Hepatocyte (in vitro differentiated cells): ENCODE data around the gene SAA4. TPM values are rescaled to one million over a fixed set of nuclear protein-coding genes. Genes with fewer than 3 reads are reported as not detected.

Experiments
- DNase-seq: peaks from one replicate; pipeline ENCODE4 v3.0.0-alpha.2; 2016; ENCODE audit warnings: low spot score
- H2AFZ ChIP-seq: fragments of 200-600 bp; sonication (generic); 2 replicates; pipeline ENCODE4 v1.6.0; 2016; ENCODE audit warnings: antibody characterized with exemption, mild to moderate bottlenecking
- H3K27ac ChIP-seq: fragments of 200-600 bp; sonication (generic); 2 replicates; pipeline ENCODE4 v1.5.1; 2016; ENCODE audit warnings: mild to moderate bottlenecking
- H3K27me3 ChIP-seq: fragments of 200-600 bp; sonication (generic); 2 replicates; pipeline ENCODE4 v1.6.1; 2016
- H3K36me3 ChIP-seq: fragments of 200-600 bp; sonication (generic); replicated peaks from 2 replicates; pipeline ENCODE4 v1.5.1; 2016; ENCODE audit warnings: low read depth; ENCODE audit not compliant: insufficient read depth
- H3K4me1 ChIP-seq: fragments of 200-600 bp; sonication (generic); 2 replicates; pipeline ENCODE4 v1.5.1; 2016; ENCODE audit warnings: mild to moderate bottlenecking, moderate library complexity; ENCODE audit not compliant: insufficient read depth
- H3K4me2 ChIP-seq: fragments of 200-600 bp; sonication (generic); 2 replicates; pipeline ENCODE4 v1.6.0; 2016
- H3K4me3 ChIP-seq: fragments of 200-600 bp; sonication (generic); 2 replicates; pipeline ENCODE4 v1.5.1; 2016; ENCODE audit warnings: mild to moderate bottlenecking
- H3K79me2 ChIP-seq: fragments of 200-600 bp; sonication (generic); 2 replicates; pipeline ENCODE4 v1.6.0; 2017; ENCODE audit warnings: mild to moderate bottlenecking
- H3K9me2 ChIP-seq: fragments of 200-600 bp; sonication (generic); replicated peaks from 2 replicates; pipeline ENCODE4 v1.6.0; 2017; ENCODE audit warnings: mild to moderate bottlenecking; ENCODE audit not compliant: insufficient read depth
- H3K9me3 ChIP-seq: fragments of 200-600 bp; sonication (generic); 2 replicates; pipeline ENCODE4 v1.5.1; 2016; ENCODE audit warnings: low read depth, mild to moderate bottlenecking
- H4K20me1 ChIP-seq: fragments of 200-600 bp; sonication (generic); 2 replicates; pipeline ENCODE4 v1.6.0; 2016; ENCODE audit warnings: mild to moderate bottlenecking; ENCODE audit not compliant: insufficient read depth, poor library complexity, severe bottlenecking
- EZH2 ChIP-seq: fragments of 200-600 bp; sonication (generic); IDR thresholded peaks from 2 replicates; pipeline ENCODE4 v1.6.1; 2016; ENCODE audit warnings: antibody characterized with exemption, mild to moderate bottlenecking, borderline replicate concordance
- EZH2phosphoT487 ChIP-seq: fragments of 200-600 bp; sonication (generic); IDR thresholded peaks from one replicate; pipeline ENCODE4 v1.6.1; 2018; ENCODE audit warnings: antibody characterized with exemption, mild to moderate bottlenecking, low read depth, moderate library complexity; ENCODE audit not compliant: unreplicated experiment, severe bottlenecking
- WGBS: methylation state at CpG from one replicate; pipeline ENCODE4 v1.1.6; 2016; ENCODE audit warnings: low lambda C conversion rate; ENCODE audit errors: missing lambda C conversion rate; 5-methylcytosine and 5-hydroxymethylcytosine counted together
- polyA plus RNA-seq: library from polyadenylated mRNA; unstranded; fragments of >200 nt; fragmentation: Nextera tagmentation; extraction: Ambion mirVana; gene quantifications from 2 replicates; pipeline ENCODE4 v1.2.1, GENCODE V29; 2016
- total RNA-seq: library from RNA; depleted of rRNA; stranded (reverse); fragments of >200 nt; gene quantifications from 2 replicates; pipeline ENCODE4 v1.2.3, GENCODE V29; 2014
- TF ChIP-seq, protein P1 (sequence below): fragments of 200-600 bp; sonication (generic); IDR thresholded peaks from 2 replicates; pipeline ENCODE4 v1.5.1; 2016; ENCODE audit warnings: antibody characterized with exemption, mild to moderate bottlenecking; ENCODE audit not compliant: poor library complexity

SAA4 gene
- total and polyA plus RNA-seq, 2 experiments from 2014 or later = 73.8 to 101 TPM

GRCh38 chr11:18233912-18234311 lies 2.7 kb downstream of the SAA4 start:
- 92% methylated on average over 4 of the region's 4 CpGs for WGBS
- no peak overlapping the region for H2AFZ ChIP-seq
- peaks cover 12% of the 10 kb centered on the region for H3K27me3 ChIP-seq
- H3K36me3 ChIP-seq = no peaks in the 10 kb centered on the region
- no peaks in the 10 kb centered on the region for H3K9me3 ChIP-seq
- no peaks in the 10 kb centered on the region for H3K4me1 ChIP-seq
- H3K4me2 ChIP-seq = no peak overlapping the region
- TF ChIP-seq EZH2phosphoT487 (no peak), EZH2 (no peak)
- TF ChIP-seq, protein P1, sequence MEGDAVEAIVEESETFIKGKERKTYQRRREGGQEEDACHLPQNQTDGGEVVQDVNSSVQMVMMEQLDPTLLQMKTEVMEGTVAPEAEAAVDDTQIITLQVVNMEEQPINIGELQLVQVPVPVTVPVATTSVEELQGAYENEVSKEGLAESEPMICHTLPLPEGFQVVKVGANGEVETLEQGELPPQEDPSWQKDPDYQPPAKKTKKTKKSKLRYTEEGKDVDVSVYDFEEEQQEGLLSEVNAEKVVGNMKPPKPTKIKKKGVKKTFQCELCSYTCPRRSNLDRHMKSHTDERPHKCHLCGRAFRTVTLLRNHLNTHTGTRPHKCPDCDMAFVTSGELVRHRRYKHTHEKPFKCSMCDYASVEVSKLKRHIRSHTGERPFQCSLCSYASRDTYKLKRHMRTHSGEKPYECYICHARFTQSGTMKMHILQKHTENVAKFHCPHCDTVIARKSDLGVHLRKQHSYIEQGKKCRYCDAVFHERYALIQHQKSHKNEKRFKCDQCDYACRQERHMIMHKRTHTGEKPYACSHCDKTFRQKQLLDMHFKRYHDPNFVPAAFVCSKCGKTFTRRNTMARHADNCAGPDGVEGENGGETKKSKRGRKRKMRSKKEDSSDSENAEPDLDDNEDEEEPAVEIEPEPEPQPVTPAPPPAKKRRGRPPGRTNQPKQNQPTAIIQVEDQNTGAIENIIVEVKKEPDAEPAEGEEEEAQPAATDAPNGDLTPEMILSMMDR = no peak
- no peak overlapping the region for H3K4me3 ChIP-seq
- H4K20me1 ChIP-seq = no peaks in the 10 kb centered on the region
- no peak for DNase-seq
- H3K9me2 ChIP-seq = no peaks in the 10 kb centered on the region
- no peaks in the 10 kb centered on the region for H3K79me2 ChIP-seq
- no peak overlapping the region for H3K27ac ChIP-seq

DNA sequence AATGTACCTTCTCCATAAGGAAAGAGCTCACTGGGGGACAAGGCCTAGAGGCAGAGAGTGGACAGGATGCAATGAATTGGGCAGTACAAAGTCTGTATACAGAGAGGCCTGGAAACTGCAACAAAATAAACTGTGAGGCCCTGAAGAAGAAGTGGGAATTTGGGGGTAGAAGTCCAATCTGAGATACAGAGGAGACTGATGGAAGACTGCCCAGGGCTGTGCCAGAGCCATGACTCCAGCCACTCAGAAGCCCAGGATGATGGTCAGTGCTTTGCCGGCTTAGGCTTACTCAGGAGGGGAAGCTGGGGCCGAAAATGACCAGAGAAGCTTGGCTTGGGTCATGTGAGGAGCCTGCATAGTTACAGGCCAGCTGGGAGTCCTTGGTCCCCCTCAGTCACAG lies 5.7 kb downstream of the SAA4 start:
- no peaks in the 10 kb centered on the region for H3K4me1 ChIP-seq
- no peak overlapping the region for H2AFZ ChIP-seq
- H3K4me3 ChIP-seq = no peak overlapping the region
- TF ChIP-seq EZH2phosphoT487 = no peak
- no peak for TF ChIP-seq EZH2
- TF ChIP-seq, protein P1 = no peak
- H3K9me2 ChIP-seq = no peaks in the 10 kb centered on the region
- no peaks in the 10 kb centered on the region for H3K9me3 ChIP-seq
- no peaks in the 10 kb centered on the region for H4K20me1 ChIP-seq
- WGBS = 93% methylated on average over 2 of the region's 2 CpGs
- H3K36me3 ChIP-seq = no peaks in the 10 kb centered on the region
- no peaks in the 10 kb centered on the region for H3K27me3 ChIP-seq
- no peaks in the 10 kb centered on the region for H3K79me2 ChIP-seq
- H3K27ac ChIP-seq = no peak overlapping the region
- no peak for DNase-seq
- no peak overlapping the region for H3K4me2 ChIP-seq

GRCh38 chr11:18229501-18229900 lies 7.1 kb downstream of the SAA4 start:
- Histone ChIP-seq H3K27me3 (no peaks in the 10 kb centered on the region), H3K4me2 (no peak overlapping the region), H3K4me3 (no peak overlapping the region), H3K79me2 (no peaks in the 10 kb centered on the region), H3K9me2 (no peaks in the 10 kb centered on the region), H3K36me3 (no peaks in the 10 kb centered on the region), H3K27ac (no peak overlapping the region), H4K20me1 (no peaks in the 10 kb centered on the region), H3K9me3 (no peaks in the 10 kb centered on the region), H2AFZ (no peak overlapping the region), H3K4me1 (no peaks in the 10 kb centered on the region)
- TF ChIP-seq EZH2 (no peak), EZH2phosphoT487 (no peak)
- TF ChIP-seq, protein P1 = no peak
- 86% methylated on average over 3 of the region's 3 CpGs for WGBS
- no peak for DNase-seq

GRCh38 chr11:18225913-18226312 lies 10.7 kb downstream of the SAA4 start:
- Histone ChIP-seq H3K4me2 (no peak overlapping the region), H3K27ac (no peak overlapping the region), H3K9me3 (no peaks in the 10 kb centered on the region), H3K9me2 (no peaks in the 10 kb centered on the region), H3K36me3 (no peaks in the 10 kb centered on the region), H3K4me3 (no peak overlapping the region), H3K79me2 (no peaks in the 10 kb centered on the region), H4K20me1 (no peaks in the 10 kb centered on the region), H3K4me1 (no peaks in the 10 kb centered on the region), H2AFZ (no peak overlapping the region), H3K27me3 (no peaks in the 10 kb centered on the region)
- no peak for TF ChIP-seq EZH2
- TF ChIP-seq, protein P1 = no peak
- TF ChIP-seq EZH2phosphoT487 = no peak
- 66% methylated on average over 2 of the region's 2 CpGs for WGBS
- DNase-seq = no peak
